Renal cortical epithelial cell (primary cell): ENCODE data around the gene AMBP. TPM values are rescaled to one million over a fixed set of nuclear protein-coding genes. Genes with fewer than 3 reads are reported as not detected.

Experiments used
- DNase-seq: peaks from one replicate; pipeline ENCODE4 v3.0.0-alpha.2; 2011; ENCODE audit warnings: low read depth
- total RNA-seq: library from RNA; depleted of rRNA; stranded (reverse); fragments of >200 nt; gene quantifications from 2 replicates; pipeline ENCODE4 v1.2.3, GENCODE V29; 2014

The AMBP gene
- total RNA-seq, result 3.1 and 9.4 TPM in 2 replicates

DNA sequence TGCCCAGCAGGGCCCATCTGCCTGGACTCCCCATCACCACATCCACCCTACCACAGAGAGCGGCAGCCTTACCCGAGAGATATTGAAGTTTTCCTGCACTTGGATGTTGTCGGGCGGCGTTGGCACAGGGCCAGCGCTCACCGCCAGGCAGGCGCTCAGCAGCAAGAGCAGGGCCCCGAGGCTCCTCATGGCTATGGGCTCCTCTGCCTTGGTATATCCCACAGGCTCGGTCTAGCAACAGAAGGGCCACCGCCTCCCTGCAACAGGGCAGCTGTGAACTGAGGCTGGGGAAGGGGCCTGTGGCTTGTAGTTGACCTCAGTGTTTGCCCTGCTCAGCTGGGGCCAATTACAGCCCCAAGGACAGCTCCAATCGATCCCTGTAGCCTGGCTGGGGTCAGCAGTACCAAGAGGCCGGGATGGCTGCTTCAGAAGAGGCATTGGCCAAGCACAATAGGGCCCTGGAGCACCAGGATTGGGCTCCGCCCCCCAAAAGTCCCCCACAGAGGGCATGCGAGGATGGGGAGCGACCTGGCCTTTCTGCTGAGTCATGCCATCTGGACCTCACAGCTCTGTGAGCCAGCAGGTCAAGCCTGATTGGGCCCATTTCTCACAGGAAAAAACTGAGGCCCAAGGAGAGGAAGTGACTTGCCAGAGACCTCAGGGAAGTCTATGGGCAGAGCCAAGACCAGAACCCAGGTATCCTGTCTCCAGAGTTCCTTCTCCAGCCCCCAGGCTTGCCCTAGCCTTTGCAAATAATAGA, at the start of gene AMBP:
Gene AMBP (minus strand): TSS at position 280 of the 760 bp plus-strand sequence. CDS start 91 bp downstream, at position 189.
- DNase-seq, result peak; percentile 45

DNA sequence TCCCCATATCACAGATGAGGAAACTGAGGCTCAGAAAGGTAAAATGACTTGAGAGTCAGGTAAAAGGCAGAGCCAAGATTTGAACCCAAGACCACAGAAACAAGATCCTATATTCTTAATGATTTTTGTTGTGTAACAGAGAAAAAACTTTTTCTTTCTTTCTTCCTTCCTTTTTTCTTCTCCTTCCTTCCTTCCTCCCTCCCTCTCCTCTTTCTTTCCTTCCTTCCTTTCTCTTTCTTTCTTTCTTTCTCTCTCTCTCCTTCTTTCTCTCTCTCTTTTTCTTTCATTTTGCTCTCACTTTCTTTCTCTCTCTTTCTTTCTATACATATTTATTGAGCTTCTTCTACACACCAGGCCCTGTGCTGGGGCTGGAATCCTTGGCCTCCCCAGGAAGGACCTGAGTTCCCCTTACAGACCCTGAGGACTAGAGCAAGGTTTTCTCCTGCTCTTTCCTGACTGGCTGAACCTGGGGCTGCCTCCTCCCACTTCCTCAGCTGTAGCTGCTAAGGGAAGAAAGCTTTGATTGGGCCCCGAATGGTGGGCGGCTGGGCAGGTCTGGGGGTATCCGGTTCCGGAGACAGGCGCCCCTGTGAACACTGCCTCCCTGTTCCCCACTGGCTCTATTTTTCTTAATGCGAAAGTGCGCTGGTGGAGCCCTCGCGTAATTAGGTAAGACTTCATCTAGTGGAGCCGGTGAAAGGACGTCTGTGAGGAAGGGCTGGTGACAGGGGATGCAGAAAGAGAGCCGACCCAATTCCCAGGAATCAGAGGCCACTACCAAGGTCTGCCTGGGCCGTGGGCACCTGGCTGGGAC, 48.4 kb upstream of the AMBP start:
- DNase-seq, result no peak

DNA sequence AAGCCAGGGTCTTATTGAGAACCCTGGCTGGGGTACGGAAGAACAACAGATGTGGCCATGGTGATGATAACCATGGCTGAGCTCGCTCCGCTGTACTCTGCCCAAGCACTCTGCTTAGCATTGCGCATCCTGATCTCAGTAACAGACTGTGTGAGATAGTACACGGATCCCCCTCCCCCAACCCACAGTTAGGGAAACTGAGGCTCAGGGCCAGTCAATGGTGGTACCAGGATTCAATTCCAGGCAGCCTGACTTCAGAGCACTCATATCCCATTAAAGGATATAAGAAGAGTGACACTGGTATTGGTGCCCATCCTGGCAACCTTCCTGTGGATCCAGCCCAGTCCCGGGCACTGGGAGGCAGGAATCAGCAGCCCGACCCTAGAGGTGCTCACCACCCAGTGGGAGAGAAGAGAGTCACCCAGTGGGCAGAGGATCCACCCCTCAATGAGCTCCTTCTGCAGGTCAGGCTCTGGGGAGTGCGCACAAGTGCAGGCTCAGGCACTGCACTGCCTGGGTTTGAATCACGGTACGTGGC, 47.4 kb upstream of the AMBP start:
- no peak for DNase-seq

DNA sequence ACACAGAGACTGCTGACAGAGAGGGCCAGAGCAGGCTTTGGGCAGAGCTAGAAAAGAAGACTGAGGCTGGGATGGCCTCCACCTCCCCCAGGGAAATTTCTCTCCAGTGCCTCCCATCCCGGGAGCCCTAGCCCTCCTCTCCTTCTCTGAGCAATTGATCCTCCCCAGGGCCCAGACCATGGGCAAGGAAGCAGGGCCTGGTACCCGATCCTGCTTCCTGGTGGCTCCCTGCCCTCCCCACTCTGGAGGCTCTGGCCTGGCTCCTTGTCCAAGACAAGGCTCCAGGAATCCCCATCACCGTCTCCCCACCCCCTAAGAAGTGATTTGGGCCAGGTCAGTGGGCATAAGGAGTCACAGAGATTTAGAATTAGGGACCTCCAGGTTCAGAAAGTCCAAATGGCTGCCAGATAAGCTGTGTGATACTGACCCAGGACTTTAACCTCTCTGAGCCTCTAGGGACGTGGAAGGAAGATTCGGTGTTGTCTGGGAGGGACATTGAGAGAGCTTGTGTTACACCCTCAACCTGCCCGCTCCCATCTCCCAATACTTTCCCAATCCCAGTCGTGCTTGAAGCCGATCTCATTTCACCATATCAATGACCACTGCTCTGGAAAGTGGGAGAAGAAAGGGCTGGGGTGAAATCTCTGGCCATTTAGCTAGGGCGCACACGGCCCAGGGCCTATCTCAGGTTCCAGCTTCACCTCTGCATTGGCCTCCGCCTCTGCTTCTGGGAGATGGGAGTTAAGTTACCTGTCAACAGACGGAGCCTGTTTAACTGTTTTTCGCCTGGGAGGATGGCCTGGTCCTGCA, 46.8 kb upstream of the AMBP start:
- DNase-seq, result no peak

DNA sequence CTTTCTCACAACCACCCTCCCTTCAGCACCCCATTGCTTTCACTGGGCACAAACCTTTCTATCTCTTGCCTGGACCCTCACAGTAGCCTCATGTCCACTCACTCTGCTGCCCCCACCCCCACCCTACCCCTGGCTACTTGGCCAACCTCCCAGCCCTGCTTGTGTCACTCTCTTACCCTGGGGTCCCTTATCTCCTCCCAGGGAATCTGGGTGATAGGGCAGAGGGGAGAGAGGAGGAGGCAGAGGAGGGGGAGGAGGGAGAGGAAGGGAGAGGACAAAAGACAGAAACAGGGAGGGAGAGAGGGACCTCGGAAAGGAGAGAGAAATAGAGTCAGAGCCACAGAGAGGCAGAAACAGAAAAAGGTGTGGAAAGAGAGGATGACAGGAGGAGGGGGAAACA, 46.0 kb upstream of the AMBP start:
- no peak for DNase-seq

DNA sequence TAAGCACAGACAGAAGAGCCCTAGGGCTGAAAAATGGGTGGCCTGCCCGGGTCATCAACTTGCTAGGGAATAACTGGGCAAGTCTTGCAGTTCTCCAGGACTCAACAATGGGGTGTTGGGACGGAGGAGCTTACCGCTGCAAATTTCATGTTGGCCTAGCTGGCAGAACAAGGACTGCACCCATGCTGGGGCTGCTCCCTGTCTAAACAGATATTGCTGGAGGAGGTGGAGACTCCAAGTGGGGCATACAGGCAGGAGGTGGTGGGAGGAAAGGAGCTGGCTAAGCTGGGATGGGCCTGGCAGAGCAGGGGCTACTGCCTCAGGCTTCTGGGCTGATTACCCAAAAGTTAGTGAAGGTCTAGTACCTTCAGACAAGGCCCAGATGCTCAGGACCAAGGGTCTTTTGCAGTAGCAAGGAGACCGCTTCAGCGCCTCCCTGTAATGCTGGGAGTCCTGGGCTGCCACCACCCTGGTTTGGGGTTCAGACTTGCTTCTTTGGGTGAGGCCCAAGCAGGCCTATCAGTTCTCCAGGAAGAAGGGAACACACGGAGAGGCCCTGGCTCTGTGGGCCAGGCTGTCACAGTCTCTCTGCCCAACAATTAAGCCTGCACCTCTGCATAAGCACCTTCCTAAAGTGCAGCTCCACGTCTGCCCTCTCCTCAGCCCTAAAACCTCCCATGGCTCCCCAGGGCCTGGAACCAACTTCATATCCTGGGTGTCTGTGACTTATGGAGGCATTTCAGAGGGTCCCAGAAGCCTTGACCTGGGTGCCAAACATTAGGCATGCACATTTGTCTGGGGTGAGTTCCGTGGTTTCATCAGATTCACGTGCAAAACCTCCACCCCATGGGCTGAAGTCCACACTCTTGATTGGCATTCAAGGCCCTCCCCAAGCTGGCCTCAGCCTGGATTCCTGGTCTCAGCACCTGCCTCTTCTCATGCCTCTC, 45.2 kb upstream of the AMBP start:
- no peak for DNase-seq

DNA sequence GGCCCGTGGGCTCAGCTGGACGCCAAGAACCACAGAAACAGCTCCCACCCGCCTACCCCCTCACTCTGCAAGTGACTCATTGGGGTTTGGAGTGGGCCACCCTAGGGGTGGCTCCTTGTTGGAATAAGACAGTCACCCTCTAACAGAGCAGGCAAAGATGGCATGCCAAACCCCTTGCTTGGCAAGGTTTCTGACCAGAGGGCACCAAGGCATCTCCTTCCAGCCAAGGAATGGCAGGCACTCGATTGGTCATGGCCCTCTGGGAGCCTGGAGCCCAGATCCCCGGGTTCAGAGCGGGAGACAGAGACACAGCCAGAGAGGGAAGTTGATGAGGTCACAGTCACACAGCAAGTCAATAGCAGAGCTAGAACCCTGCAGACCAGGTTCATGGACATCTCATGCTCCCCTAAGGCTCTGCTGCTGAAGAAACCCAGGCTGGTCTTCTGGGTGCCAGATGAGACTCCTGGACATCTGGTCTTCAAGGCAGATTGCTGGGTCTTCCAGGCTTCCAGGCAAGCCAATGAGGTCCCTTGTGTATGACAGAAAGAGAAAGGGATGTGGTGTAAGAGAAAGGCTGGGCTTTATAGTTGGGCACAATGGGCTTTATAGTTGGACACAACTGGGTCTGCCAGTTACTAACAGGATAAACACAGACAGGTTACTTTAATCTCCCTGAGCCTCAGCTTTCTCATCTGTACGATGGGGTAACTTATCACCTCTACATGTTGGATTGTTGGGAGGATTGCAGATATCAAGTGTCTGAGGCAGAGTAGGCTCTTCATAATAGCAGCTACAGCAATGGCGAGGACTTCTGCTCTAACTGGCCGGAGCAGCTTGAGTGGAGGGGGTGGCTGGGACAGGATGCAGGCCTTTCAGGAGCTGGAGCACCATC, 44.3 kb upstream of the AMBP start:
- DNase-seq, result no peak

DNA sequence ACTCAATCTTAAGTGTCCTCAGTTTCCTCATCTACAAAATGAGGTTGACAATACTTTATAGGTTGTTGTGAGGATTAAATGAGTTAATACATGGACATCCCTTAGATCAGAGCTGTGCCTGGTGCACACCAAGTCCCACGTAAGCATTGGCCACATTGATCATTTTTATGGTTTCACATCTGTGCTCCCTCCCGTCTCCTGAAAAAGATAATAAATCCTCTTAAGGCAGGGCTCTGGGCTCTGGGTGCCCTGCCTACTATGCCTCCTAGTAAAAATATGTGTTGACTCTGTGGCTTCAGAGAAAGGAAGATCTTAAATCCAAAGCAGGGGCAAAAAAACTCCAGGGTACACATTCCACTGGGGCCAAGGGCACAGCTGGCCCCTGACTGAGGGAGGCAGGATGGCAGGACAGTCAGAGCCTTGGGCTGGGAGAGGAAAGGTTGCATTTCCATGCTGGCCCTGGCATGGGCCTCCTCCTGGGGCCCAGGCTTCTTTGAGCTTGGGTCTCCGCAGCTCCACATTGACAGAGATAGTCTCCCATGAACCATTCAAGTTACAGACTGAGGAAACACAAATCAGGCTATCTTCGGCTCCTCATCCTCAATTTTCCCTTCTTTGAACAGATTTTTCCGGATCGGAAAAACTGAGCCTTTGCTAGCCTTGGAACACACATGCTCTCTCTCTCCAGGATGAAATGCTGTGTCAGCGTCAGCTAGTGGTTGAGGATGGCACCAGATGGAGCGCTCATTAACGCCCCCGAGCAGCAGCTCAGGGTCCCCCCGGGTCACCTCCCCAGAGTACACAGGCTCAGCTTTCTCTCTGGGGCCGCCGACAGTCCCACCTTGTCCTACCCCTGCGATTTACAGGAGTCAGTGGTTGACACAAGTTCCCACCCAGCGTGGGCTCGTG, 43.4 kb upstream of the AMBP start:
- no peak for DNase-seq

DNA sequence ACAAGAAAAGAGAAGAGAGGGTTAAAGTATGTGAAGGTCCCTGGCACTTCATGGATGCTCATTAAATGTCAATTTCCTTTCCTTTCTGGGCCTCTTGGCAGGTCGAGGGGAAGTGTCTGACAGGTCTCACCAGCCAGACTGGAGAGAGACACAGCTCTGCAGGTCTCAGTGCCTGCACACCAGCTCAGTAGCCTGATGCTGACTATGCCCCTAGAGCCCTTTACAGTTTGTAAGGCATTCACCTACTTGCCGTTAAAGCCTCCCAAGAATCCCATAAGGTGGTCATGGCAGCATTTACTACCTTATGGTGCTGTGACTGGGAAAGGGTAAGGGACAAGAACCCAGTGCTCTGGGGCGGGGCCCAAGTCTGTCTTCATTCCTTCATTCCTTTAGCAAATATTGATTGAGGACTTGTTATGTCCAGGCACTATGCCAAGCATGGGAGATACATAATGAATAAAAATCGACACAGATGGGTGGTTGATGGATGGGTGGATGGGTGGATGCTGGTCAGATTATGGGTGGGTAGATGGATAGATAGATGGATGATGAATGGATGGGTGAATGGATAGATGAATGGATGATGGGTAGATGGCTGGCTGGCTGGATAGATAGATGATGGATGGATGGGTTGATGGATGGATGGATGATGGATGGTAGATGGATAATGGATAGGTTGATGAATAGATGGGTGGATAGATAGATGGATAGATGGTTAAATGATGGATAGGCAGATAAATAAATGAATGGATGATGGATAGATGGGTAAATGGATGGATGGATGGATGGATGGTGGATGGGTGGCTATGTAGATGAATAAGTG, 42.3 kb upstream of the AMBP start:
- no peak for DNase-seq

DNA sequence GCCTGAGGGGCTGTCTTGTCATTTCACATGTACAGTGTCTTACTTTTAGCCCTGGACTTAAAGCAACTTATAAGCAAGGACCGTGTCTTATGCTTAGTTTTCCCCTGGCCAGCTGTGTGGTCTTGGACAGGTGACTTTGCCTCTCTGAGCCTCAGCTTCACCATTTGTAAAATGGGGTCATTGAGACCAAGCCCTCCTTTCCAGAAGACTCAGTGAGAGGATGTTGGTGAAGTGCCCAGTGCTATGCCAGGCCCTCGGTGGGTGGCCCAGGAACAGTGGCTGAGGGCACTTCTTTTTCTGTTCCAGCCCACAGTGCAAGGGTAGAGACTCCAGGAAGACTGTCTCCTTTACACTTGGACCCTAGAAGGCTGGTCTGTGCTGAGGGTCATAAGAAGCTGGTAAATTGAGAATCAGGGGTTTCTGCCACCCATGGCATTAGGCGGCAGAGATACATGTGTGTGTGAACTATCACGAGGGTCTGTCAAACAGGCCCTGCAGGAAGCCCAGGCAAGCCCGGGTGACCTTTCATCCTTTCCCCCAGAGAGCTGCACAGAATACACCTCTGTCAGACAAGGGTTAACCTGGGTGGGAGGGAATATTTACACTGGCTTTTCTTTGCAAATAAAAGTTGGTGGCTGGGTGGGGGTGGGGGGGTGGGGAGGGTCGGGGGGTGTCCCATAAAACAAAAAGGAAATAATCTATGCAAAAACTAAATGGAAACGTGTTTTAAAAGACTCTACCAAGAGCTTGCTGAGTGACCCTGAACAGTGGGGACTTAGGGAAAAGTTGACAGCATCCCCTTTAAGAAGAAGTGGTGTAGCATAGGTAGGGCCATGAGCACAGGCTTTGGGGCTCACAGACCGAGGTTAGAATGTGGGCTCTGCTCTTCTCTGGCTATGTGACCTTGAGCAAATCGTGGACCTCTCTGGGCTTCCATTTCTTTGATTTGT, 41.4 kb upstream of the AMBP start:
- DNase-seq, result no peak

DNA sequence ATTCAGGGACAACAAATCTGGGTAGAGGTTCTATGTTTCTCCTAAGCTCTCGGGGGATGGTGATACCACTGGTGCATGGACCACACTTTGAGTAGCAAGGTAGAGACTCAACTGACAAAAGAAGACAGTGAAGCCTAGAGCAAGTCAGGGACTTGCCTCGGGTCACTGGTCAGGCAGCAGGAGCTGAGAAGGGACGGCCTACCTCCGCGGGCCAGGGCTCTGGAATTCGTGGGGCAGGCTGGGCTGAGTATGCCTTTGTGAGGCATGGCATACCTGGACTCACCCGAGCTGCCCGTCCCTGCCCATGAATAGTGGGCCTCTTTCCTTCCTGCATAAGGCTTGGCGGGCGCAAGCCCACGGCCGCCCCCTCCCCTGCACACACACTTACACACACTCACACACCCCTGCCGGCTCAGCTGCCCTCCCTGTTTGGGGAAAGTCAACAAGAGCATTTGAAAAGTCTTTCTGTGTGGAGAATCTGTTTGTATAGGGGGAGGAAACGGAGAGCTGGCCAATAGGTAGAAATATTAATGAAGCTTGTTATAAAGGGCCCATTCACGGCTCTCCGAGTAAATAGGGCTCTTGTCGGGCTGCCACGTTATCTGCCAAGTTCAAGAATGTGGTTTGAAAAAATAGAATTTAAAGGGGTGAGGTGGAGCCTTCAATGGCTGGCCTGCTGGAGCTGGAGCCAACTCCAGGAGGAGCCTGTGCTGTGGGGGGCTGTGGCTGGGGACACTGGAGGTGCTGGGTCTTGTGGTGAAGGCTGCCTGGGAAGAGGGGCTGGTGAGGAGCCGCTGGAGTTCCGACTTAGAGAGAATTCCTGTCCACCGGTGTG, 40.1 kb upstream of the AMBP start:
- DNase-seq, result peak; percentile 31

DNA sequence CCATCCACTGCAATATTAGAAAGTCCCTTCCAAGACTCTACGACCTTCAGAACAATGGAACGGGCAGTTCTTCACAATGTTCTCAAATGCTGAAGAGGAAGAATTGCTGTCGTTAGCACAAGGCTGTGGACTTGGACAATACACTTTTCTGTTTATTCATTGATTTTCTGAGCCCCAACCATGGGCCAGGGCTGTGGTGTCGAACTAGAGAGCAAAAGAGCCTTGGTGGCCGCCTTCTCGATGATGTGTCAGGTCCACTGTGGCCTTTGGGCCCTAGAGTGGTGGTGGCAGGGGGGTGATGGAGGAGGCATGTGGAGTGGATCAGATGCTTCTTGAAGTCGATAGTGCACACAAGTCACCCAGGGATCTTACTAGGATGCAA, 39.5 kb upstream of the AMBP start:
- no peak for DNase-seq

DNA sequence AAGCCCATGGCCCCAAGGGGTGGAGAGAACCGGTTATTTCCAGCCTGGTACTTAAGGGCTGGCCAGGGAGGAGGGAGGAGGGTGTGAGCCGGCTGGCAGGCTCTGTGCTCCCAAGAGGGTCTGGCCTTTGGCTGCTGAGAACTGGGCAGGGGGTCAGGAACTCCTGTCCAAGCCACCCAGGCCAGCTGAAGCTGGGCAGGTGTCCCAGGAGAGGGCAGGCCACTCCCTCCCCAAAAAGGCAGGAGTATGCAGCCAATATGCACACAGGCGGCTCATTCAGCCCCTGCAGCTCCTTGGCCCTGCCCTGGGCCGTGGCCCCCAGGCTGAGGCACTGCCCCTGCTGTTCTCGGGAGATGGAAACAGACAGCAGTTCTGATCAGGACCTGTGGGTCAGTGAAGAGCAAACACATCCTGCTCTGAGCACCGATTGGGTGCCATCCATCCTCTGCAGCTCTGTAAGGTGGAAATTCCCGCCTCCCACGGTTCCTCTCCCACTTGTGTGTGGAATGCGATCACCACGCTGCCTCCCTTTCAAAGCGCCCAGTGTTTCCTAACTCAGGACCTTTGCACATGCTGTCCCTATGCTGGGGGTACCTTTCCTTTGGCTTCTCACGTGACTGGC, 38.1 kb upstream of the AMBP start:
- DNase-seq, result no peak

DNA sequence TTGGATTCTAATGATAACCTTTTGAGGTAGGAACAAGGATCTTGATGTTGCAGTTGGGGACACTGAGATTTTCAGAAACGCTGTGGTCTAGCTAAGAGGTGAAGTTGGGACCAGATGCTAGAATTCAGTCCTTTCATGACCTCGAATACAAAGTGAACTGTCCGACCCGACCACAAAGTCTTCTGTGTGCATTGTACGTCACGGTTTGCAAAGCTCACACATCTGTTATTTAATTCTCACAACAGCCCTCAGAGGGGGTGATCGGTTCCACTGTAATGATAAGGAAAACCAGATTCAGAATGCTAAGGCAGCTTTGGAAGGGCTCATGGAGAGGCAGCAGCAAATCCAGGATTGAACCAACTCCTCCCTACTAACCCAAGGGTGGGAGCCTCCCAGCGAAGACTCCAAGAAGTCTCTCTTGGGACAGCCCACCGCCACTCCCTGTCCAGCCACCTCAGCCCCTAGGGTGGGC, 37.6 kb upstream of the AMBP start:
- DNase-seq, result no peak

DNA sequence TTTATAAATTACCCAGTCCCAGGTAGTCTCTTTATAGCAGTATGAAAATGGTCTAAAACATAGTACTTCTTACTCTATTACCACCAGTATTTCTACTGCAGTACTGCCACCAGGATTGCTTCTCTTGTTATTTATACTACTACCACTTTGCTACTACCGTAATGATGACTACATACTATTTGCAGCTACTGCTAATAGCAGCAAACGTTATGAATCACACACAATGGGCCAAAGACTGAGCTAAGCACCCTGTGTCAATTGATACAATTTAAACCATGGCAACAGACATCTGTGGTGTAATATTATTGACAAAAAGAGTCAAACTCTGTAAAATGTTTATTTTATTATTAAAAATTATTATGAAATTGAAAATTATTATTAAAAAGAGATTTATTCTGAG, 36.3 kb upstream of the AMBP start:
- DNase-seq, result peak; percentile 54
